Upper lobe of left lung (tissue), 4 donors: ENCODE measurements around the gene NUPR1.

Experiments used
- CTCF ChIP-seq, 6 experiments: fragments of 450-650 bp in 4 of 6; fragments of 200-600 bp in 2 of 6; sonication (generic) in 2 of 6; IDR thresholded peaks; one replicate each; pipeline ENCODE4 v1.5.1; 2016 to 2019; ENCODE audit warnings: antibody characterized with exemption in 6 of 6
- EP300 ChIP-seq, 4 donors: sonication (generic); formaldehyde crosslinking; IDR thresholded peaks; one replicate each; pipeline ENCODE4 v1.5.1; 2017; ENCODE audit warnings: antibody characterized with exemption in 4 of 4, control low read depth in 2 of 4
- POLR2A ChIP-seq, 4 donors: fragments of 450-650 bp; IDR thresholded peaks; one replicate each; pipeline ENCODE4 v1.5.1; 2016 to 2017; ENCODE audit warnings: antibody characterized with exemption in 4 of 4, mild to moderate bottlenecking in 2 of 4
- POLR2AphosphoS5 ChIP-seq, 2 donors: sonication (generic); formaldehyde crosslinking; IDR thresholded peaks; one replicate each; pipeline ENCODE4 v1.5.1; 2017; ENCODE audit warnings: antibody characterized with exemption in 2 of 2

GRCh38 chr16:28522792-28523191, 16.0 kb downstream of the NUPR1 start:
- TF ChIP-seq CTCF (IDR thresholded peaks at IDR 0.05) (no peak), POLR2A (IDR thresholded peaks at IDR 0.05) (no peak), POLR2AphosphoS5 (IDR thresholded peaks at IDR 0.05) (no peak), EP300 (IDR thresholded peaks at IDR 0.05) (no peak)
